Activated CD4-positive, alpha-beta T cell treated with anti-CD3 and anti-CD28 coated beads, Interleukin-2, Interleukin-4, amounts not matched to agents 100 ng/mL and 50 ng/mL, durations not matched to agents 16 hours and 8 hours (primary cell): ENCODE results near the gene SSUH2.
"Not testable (repeated sequence)": the region's sequence is repeated elsewhere in the genome, so short reads cannot be mapped to it uniquely, and the experiment has no call there.

Experiments used
- DNase-seq: peaks from one replicate; pipeline ENCODE4 v3.0.0-alpha.2; 2020; ENCODE audit warnings: low spot score

The SSUH2 gene

GRCh38 chr3:8644748-8645390 is at the start of gene SSUH2:
SSUH2 (minus strand) TSS chr3:8644798; CDS start chr3:8644758, 40 bp downstream.
- DNase-seq = no peak

GRCh38 chr3:8691295-8691694 is 46.7 kb upstream of the SSUH2 start:
- DNase-seq = not testable (repeated sequence)

- DNase-seq = not testable (repeated sequence)
These were observed 40.4 kb upstream of the SSUH2 start for GRCh38 chr3:8684992-8685391.

- DNase-seq = peak; percentile 23
These were observed 38.4 kb upstream of the SSUH2 start for GRCh38 chr3:8682850-8683574.

GRCh38 chr3:8681881-8682538 is 37.4 kb upstream of the SSUH2 start:
- not testable (repeated sequence) for DNase-seq

GRCh38 chr3:8681349-8681748 is 36.8 kb upstream of the SSUH2 start:
- no peak for DNase-seq

GRCh38 chr3:8679817-8680553 is 35.4 kb upstream of the SSUH2 start:
- not testable (repeated sequence) for DNase-seq

GRCh38 chr3:8678751-8679150 is 34.2 kb upstream of the SSUH2 start:
- no peak for DNase-seq

- DNase-seq = not testable (repeated sequence)
These were observed 32.7 kb upstream of the SSUH2 start for GRCh38 chr3:8677258-8677657.

GRCh38 chr3:8675591-8675990 is 31.0 kb upstream of the SSUH2 start:
- not testable (repeated sequence) for DNase-seq

- DNase-seq = no peak
These were observed 28.6 kb upstream of the SSUH2 start for GRCh38 chr3:8673083-8673737.

GRCh38 chr3:8669019-8669418 is 24.4 kb upstream of the SSUH2 start:
- no peak for DNase-seq

GRCh38 chr3:8668216-8668615 is 23.6 kb upstream of the SSUH2 start:
- no peak for DNase-seq

GRCh38 chr3:8667463-8668091 is 23.0 kb upstream of the SSUH2 start:
- DNase-seq = no peak

- no peak for DNase-seq
These were observed 20.9 kb upstream of the SSUH2 start for GRCh38 chr3:8665407-8665896.

GRCh38 chr3:8663177-8664061 is 18.8 kb upstream of the SSUH2 start:
- DNase-seq = peak; percentile 49

- DNase-seq = no peak
These were observed 18.0 kb upstream of the SSUH2 start for GRCh38 chr3:8662594-8662993.

- DNase-seq = no peak
These were observed 15.8 kb upstream of the SSUH2 start for GRCh38 chr3:8660175-8661118.

GRCh38 chr3:8659242-8659641 is 14.6 kb upstream of the SSUH2 start:
- no peak for DNase-seq
